ENCODE measurements around the gene PATZ1. TPM values are rescaled to one million over a fixed set of nuclear protein-coding genes. Genes with fewer than 3 reads are reported as not detected.

Gene PATZ1
- total RNA-seq, 1 donor from 2014 or later, result 24.3 TPM

GRCh38 chr22:31291481-31292235 lies 54.5 kb downstream of the PATZ1 start:
- Histone ChIP-seq H3K27me3 (no peaks in the 10 kb centered on the region), H3K9me3 (no peaks in the 10 kb centered on the region), H3K27ac (peak overlapping the region; percentile 98), H3K4me3 (peak overlapping the region; percentile 72), H3K4me1 (peaks cover 65% of the 10 kb centered on the region), H3K36me3 (peaks cover 25% of the 10 kb centered on the region)
- TF ChIP-seq, protein P1, sequence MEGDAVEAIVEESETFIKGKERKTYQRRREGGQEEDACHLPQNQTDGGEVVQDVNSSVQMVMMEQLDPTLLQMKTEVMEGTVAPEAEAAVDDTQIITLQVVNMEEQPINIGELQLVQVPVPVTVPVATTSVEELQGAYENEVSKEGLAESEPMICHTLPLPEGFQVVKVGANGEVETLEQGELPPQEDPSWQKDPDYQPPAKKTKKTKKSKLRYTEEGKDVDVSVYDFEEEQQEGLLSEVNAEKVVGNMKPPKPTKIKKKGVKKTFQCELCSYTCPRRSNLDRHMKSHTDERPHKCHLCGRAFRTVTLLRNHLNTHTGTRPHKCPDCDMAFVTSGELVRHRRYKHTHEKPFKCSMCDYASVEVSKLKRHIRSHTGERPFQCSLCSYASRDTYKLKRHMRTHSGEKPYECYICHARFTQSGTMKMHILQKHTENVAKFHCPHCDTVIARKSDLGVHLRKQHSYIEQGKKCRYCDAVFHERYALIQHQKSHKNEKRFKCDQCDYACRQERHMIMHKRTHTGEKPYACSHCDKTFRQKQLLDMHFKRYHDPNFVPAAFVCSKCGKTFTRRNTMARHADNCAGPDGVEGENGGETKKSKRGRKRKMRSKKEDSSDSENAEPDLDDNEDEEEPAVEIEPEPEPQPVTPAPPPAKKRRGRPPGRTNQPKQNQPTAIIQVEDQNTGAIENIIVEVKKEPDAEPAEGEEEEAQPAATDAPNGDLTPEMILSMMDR (IDR thresholded peaks at IDR 0.05), result no peak
- ATAC-seq (no peak), DNase-seq (no peak)
- intact Hi-C loops (cut with DNase I), result no loop called here

- peak overlapping the region; percentile 98 for H3K27ac ChIP-seq
- peak; percentile 98 for DNase-seq
- H3K4me3 ChIP-seq, result peak overlapping the region; percentile 72
- intact Hi-C loops (cut with DNase I), result no loop called here
- TF ChIP-seq, protein P1 (IDR thresholded peaks at IDR 0.05), result no peak
- H3K27me3 ChIP-seq, result no peaks in the 10 kb centered on the region
- peaks cover 57% of the 10 kb centered on the region for H3K4me1 ChIP-seq
- no peaks in the 10 kb centered on the region for H3K9me3 ChIP-seq
- peaks cover 29% of the 10 kb centered on the region for H3K36me3 ChIP-seq
- peak; percentile 92 for ATAC-seq
These were observed 55.4 kb downstream of the PATZ1 start for GRCh38 chr22:31290494-31291471.

GRCh38 chr22:31289344-31289743 lies 56.8 kb downstream of the PATZ1 start:
- Histone ChIP-seq H3K4me3 (peak overlapping the region; percentile 72), H3K27ac (peak overlapping the region; percentile 98), H3K36me3 (peaks cover 43% of the 10 kb centered on the region), H3K27me3 (no peaks in the 10 kb centered on the region), H3K9me3 (no peaks in the 10 kb centered on the region), H3K4me1 (peaks cover 62% of the 10 kb centered on the region)
- ATAC-seq (no peak), DNase-seq (no peak)
- intact Hi-C loops (cut with DNase I), result no loop called here
- TF ChIP-seq, protein P1 (IDR thresholded peaks at IDR 0.05), result no peak

DNA sequence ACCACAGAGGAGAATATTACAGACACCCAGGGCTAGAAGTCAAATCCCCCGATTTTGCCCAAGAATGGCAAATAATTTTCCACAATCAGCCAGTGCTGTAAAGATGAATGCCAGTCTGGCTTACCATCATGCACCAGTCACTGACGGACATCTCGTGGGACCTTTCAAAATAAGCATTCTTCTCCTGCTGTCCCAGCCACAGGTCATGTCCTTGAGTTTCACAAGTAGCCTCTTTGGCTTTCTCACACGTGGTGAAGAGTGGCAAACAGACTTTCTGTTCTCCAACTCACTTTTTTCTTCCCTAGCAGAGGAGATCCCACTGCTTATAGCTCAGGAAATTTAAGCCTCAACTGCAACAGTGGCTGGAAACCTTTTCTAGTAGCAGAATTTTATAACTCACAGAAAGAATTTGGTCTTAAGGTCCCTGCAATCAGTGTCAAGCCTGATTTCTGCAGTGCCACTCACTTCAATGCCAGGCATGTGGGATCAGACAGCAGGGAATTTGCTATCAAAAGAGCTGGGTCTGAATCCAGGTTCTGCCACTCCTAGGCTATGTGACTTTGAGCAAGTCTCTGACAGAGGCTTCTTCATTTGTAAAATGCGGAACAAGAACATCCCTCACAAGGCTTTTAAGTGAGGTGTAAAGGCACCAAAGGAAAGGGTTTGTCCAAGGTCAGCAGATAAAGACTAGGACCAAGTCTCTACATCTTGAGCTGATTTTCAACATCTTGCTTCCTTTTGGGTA lies 57.5 kb downstream of the PATZ1 start:
- Histone ChIP-seq H3K4me1 (peaks cover 57% of the 10 kb centered on the region), H3K4me3 (peak overlapping the region; percentile 72), H3K9me3 (no peaks in the 10 kb centered on the region), H3K27ac (peak overlapping the region; percentile 98), H3K27me3 (no peaks in the 10 kb centered on the region), H3K36me3 (peaks cover 50% of the 10 kb centered on the region)
- TF ChIP-seq, protein P1 (IDR thresholded peaks at IDR 0.05), result no peak
- ATAC-seq, result peak; percentile 3
- intact Hi-C loops (cut with DNase I), result no loop called here
- DNase-seq, result no peak

- Histone ChIP-seq H3K9me3 (no peaks in the 10 kb centered on the region), H3K36me3 (peaks cover 57% of the 10 kb centered on the region), H3K27me3 (no peaks in the 10 kb centered on the region), H3K4me3 (peak overlapping the region; percentile 72), H3K4me1 (peaks cover 50% of the 10 kb centered on the region), H3K27ac (peak overlapping the region; percentile 98)
- TF ChIP-seq, protein P1 (IDR thresholded peaks at IDR 0.05), result no peak
- DNase-seq, result no peak
- ATAC-seq, result no peak
- intact Hi-C loops (cut with DNase I), result no loop called here
These were observed 58.2 kb downstream of the PATZ1 start for GRCh38 chr22:31287818-31288495.

All from upper lobe of right lung (tissue), 1 donor.